Immature natural killer cell (primary cell): ENCODE results near the gene AUTS2. TPM values are rescaled to one million over a fixed set of nuclear protein-coding genes. Genes with fewer than 3 reads are reported as not detected.

Experiments used
- DNase-seq, 3 donors: peaks; one replicate each; pipeline ENCODE4 v3.0.0; 2022; ENCODE audit warnings: mixed read lengths in 1 of 3
- H3K27ac Mint-ChIP-seq, 6 donors: one replicate each; pipeline ENCODE4 v1.8.0; 2020; ENCODE audit warnings: mixed read lengths in 6 of 6, mild to moderate bottlenecking in 5 of 6, inconsistent platforms in 4 of 6, moderate library complexity in 3 of 6
- H3K27me3 Mint-ChIP-seq, 3 donors: one replicate each; pipeline ENCODE4 v1.8.0; 2020 to 2021; ENCODE audit warnings: low read depth in 3 of 3, mild to moderate bottlenecking in 3 of 3, mixed read lengths in 3 of 3, moderate library complexity in 3 of 3, inconsistent platforms in 1 of 3
- H3K36me3 Mint-ChIP-seq, 3 donors: one replicate each; pipeline ENCODE4 v1.8.0; 2020; ENCODE audit warnings: mixed read lengths in 3 of 3, inconsistent platforms in 2 of 3, mild to moderate bottlenecking in 2 of 3
- H3K4me1 Mint-ChIP-seq, 2 donors: one replicate each; pipeline ENCODE4 v1.8.0; 2020; ENCODE audit warnings: inconsistent platforms in 2 of 2, mild to moderate bottlenecking in 2 of 2, mixed read lengths in 2 of 2, moderate library complexity in 1 of 2
- H3K4me3 Mint-ChIP-seq, 5 donors: one replicate each; pipeline ENCODE4 v1.8.0; 2020; ENCODE audit warnings: mild to moderate bottlenecking in 5 of 5, mixed read lengths in 5 of 5, inconsistent platforms in 3 of 5, moderate library complexity in 3 of 5
- H3K9me3 Mint-ChIP-seq, 6 donors: one replicate each; pipeline ENCODE4 v1.8.0; 2020; ENCODE audit warnings: mild to moderate bottlenecking in 6 of 6, mixed read lengths in 6 of 6, inconsistent platforms in 4 of 6, moderate library complexity in 3 of 6
- polyA plus RNA-seq, 3 donors: library from polyadenylated mRNA; unstranded; fragments of 300-500 nt; fragmentation: Illumina TruSeq; gene quantifications; one replicate each; pipeline ENCODE4 v1.2.3, GENCODE V29; 2021

Gene AUTS2
- polyA plus RNA-seq, 3 donors from 2014 or later, result 1.9 to 17.6 (median 8.0) TPM

DNA sequence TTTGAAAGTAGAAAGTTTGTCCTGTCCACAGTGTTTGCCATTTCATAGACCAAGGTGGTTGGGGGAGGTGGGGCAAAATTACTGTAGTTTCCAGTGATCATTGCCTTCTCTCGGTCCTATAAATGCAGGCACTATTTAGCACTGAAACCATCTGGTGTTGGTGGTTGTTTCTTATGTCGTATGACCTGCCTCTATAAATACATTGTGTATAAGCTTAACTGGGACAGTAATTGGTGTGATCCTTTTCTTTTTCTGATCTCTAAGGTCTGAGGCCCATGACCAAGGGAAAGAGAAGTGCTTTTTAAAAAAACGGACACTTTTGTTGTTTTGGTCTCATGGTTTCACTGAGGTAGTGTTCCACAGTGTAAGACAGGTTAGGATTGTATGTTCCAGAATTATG lies 63.1 kb downstream of the AUTS2 start:
- Mint-ChIP-seq H3K27me3 (peaks cover 0 to 6% (median 4%) of the 10 kb centered on the region in 3 donors), H3K4me3 (no peak overlapping the region), H3K27ac (no peak overlapping the region), H3K4me1 (peaks cover 15 to 25% of the 10 kb centered on the region in 2 donors), H3K9me3 (no peaks in the 10 kb centered on the region), H3K36me3 (no peaks in the 10 kb centered on the region)
- DNase-seq, result no peak

DNA sequence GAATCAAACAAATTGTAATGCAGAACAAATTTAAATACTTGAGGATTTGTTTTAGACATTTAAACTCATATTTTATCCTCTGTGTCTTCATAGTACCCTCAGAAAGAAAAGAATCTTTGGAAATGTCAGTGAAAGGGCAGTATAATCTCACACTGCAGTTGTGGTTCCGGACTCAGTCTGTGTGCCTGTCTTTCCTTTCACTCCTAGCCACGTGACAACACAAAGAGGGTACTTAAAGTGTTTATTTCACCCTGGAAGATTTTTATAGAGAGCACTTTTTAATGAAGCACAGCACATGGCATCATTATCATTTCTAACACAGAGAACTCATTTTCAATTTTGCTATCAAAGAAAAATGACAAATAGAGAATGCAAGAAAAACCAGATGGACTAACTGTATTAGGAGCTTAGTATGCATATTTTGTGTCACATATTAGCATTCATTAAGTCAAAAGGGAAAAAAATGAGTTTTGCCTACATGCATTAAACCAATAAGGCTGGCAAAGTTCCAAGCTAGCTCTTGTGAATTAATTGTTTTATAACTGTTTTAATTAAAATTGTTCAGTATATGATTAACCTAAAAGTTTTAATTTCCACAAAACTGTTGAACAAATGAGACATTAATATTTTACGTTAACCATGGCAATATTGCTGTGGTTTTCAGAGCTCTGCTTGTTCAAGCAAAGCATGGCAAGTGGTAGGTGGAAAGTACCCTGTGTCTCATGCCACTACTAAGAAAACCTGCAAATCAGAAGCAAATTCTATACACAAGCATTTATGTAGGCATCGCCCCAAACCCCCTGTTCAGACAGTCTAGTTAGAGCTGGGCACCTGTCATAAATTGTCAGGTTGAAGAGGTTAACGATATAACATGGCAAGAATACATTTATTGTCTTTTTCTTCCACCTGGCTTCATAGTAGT lies 65.9 kb downstream of the AUTS2 start:
- Mint-ChIP-seq H3K9me3 (no peaks in the 10 kb centered on the region), H3K4me3 (no peak overlapping the region), H3K36me3 (no peaks in the 10 kb centered on the region), H3K4me1 (peaks cover 13 to 25% of the 10 kb centered on the region in 2 donors), H3K27ac (no peak overlapping the region), H3K27me3 (peaks cover 0 to 6% (median 4%) of the 10 kb centered on the region in 3 donors)
- DNase-seq, result no peak

DNA sequence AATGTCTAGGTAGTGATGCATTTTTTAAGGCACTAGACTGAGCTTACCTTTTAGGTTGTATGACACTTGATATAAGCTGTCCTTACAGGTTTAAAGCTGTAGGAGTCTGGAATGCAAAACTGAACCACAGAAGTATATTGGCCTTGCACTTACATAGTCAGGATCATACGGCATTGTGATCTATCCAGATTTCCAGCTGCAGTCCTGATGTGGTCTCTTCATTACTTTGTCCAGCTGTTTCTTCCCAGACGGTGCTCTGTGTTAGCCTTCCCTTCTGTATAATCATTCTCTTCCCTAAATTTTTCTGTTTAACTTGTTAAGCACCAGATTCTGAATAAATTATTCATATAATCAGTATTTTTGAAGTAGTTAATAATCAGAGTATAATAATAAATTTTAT lies 67.1 kb downstream of the AUTS2 start:
- Mint-ChIP-seq H3K9me3 (no peaks in the 10 kb centered on the region), H3K4me1 (peaks cover 13 to 25% of the 10 kb centered on the region in 2 donors), H3K36me3 (no peaks in the 10 kb centered on the region), H3K27me3 (peaks cover 0 to 6% (median 2%) of the 10 kb centered on the region in 3 donors), H3K27ac (no peak overlapping the region), H3K4me3 (no peak overlapping the region)
- no peak for DNase-seq

- Mint-ChIP-seq H3K4me3 (no peak overlapping the region), H3K36me3 (no peaks in the 10 kb centered on the region), H3K9me3 (no peaks in the 10 kb centered on the region), H3K27ac (no peak overlapping the region), H3K4me1 (peaks cover 13 to 20% of the 10 kb centered on the region in 2 donors), H3K27me3 (peaks cover 0 to 2% (median 0%) of the 10 kb centered on the region in 3 donors)
- DNase-seq, result no peak
Observed at GRCh38 chr7:69668339-69668870, 70.1 kb downstream of the AUTS2 start.

GRCh38 chr7:69670701-69671100 lies 72.4 kb downstream of the AUTS2 start:
- no peak for DNase-seq
- H3K27me3 Mint-ChIP-seq, result no peaks in the 10 kb centered on the region
- H3K4me1 Mint-ChIP-seq, result peaks cover 6 to 8% of the 10 kb centered on the region in 2 donors
- no peaks in the 10 kb centered on the region for H3K36me3 Mint-ChIP-seq
- no peak overlapping the region for H3K4me3 Mint-ChIP-seq
- H3K9me3 Mint-ChIP-seq, result no peaks in the 10 kb centered on the region
- no peak overlapping the region for H3K27ac Mint-ChIP-seq

DNA sequence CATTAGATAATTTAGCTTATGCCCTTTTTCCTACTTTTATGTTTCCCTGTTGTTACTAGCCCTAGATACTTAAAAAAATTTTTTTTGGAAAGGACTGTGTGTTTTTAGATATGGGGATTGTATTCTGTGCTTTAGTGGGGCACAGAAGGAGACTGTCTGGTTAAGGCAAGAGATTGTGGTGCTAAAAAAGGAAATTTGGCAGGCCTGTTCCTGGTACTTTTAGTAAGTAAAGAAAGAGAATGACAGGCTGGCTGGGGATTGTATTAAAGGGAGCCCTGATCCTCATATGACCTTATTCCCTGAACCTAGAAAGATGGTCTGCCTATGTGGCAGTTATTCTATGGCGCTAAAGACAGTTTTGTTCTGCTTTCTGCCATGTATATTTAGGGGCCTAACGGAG lies 74.8 kb downstream of the AUTS2 start:
- Mint-ChIP-seq H3K4me1 (peaks cover 10 to 17% of the 10 kb centered on the region in 2 donors), H3K9me3 (no peaks in the 10 kb centered on the region), H3K27ac (no peak overlapping the region), H3K4me3 (no peak overlapping the region), H3K36me3 (no peaks in the 10 kb centered on the region), H3K27me3 (no peaks in the 10 kb centered on the region)
- DNase-seq, result no peak

GRCh38 chr7:69674701-69675182 lies 76.5 kb downstream of the AUTS2 start:
- Mint-ChIP-seq H3K36me3 (no peaks in the 10 kb centered on the region), H3K27me3 (no peaks in the 10 kb centered on the region), H3K4me1 (peaks cover 10 to 26% of the 10 kb centered on the region in 2 donors), H3K4me3 (peak overlapping the region in 4 of 5 donors; percentile 0 to 2 (median 1)), H3K27ac (peak overlapping the region in 2 of 6 donors; percentile 4 to 80), H3K9me3 (no peaks in the 10 kb centered on the region)
- DNase-seq, result no peak

- H3K4me1 Mint-ChIP-seq, result peaks cover 10 to 26% of the 10 kb centered on the region in 2 donors
- H3K4me3 Mint-ChIP-seq, result no peak overlapping the region
- DNase-seq, result no peak
- no peak overlapping the region for H3K27ac Mint-ChIP-seq
- H3K36me3 Mint-ChIP-seq, result no peaks in the 10 kb centered on the region
- no peaks in the 10 kb centered on the region for H3K27me3 Mint-ChIP-seq
- no peaks in the 10 kb centered on the region for H3K9me3 Mint-ChIP-seq
Observed at GRCh38 chr7:69676247-69676646, 78.0 kb downstream of the AUTS2 start.

DNA sequence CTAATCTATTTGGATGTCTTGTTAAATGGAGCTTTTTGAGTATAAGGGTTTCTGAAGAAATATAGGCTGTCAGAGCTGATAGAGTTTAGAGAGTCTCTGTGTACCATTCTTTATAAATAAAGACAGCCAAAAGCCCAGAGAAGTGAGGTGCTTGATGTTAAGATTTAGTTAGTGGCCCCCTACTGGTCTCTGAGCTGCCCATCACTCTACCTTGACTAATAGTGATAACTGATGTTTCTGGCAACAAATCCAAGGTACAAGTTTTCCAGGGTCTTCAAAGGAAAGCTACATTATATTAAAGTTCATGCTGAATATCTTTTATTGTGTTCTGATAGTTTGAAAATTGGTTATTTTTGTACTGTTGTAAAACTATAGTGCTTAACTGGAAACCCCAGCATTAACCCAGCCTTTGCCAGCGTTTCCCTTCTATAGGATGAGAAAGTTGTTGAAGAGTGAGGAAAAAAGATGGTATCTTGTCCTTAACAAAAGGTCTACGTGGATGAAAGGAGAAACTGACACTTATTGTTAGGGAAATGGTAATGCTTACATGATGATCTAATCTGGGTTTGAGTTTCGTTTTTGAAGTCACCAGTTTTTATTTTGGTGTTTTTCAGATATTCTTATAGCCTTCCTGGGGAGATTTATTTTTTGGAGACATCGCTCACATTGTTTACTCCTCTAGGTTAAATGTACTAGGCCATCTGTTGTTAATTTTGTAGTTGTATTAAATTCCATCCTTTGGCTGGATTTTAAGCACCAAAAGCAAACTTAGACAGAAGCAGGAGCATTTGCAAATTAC lies 79.0 kb downstream of the AUTS2 start:
- H3K27ac Mint-ChIP-seq, result peak overlapping the region in 1 of 6 donors; percentile 47
- H3K4me1 Mint-ChIP-seq, result peaks cover 11 to 26% of the 10 kb centered on the region in 2 donors

GRCh38 chr7:69677881-69678493 lies 79.7 kb downstream of the AUTS2 start:
- no peaks in the 10 kb centered on the region for H3K27me3 Mint-ChIP-seq
- DNase-seq, result no peak
- peaks cover 11 to 26% of the 10 kb centered on the region in 2 donors for H3K4me1 Mint-ChIP-seq
- H3K27ac Mint-ChIP-seq, result no peak overlapping the region
- no peaks in the 10 kb centered on the region for H3K9me3 Mint-ChIP-seq
- no peaks in the 10 kb centered on the region for H3K36me3 Mint-ChIP-seq
- H3K4me3 Mint-ChIP-seq, result peak overlapping the region in 1 of 5 donors; percentile 15

More for the DNA sequence above, 79.0 kb downstream of the AUTS2 start:
- H3K9me3 Mint-ChIP-seq, result no peaks in the 10 kb centered on the region
- no peak for DNase-seq
- no peaks in the 10 kb centered on the region for H3K27me3 Mint-ChIP-seq
- H3K36me3 Mint-ChIP-seq, result no peaks in the 10 kb centered on the region
- peak overlapping the region in 1 of 5 donors; percentile 3 for H3K4me3 Mint-ChIP-seq

DNA sequence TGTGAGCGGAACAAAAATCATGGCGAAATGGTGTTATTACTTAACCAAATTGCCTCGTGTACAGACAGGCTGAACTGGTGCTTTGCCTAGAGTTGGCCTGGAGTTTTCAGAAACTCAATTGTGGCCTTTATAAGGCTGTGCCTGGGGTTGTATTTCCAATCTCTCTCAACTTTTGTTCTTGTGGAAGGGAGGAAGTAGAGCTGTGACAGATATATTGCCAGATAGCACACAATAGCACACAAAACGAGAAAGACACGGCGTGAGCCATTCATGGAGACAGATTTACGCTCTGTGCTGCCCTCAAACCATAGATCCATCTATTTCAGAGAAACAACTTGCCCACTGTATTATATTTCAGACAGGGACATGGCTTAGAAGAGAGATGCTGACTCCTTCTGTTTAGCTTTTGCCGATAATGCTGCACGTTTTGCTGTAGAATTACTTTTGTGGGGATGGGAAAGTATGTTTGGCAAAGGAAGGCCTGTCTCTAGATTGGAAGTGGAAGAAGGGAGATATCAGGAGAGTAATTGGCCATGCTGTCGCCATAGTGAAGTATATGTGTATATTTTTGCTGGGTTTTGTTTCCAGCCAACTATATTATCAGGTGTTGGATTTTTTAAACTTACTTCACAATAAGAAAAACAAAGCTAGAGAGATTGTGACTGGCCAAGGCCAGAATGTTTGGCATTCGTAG lies 80.4 kb downstream of the AUTS2 start:
- Mint-ChIP-seq H3K4me1 (peaks cover 11 to 27% of the 10 kb centered on the region in 2 donors), H3K4me3 (peak overlapping the region in 1 of 5 donors; percentile 0)
- DNase-seq, result no peak

GRCh38 chr7:69681181-69681580 lies 82.9 kb downstream of the AUTS2 start:
- Mint-ChIP-seq H3K4me1 (peaks cover 26 to 44% of the 10 kb centered on the region in 2 donors), H3K36me3 (no peaks in the 10 kb centered on the region), H3K4me3 (no peak overlapping the region), H3K9me3 (no peaks in the 10 kb centered on the region), H3K27ac (no peak overlapping the region), H3K27me3 (peaks cover 0 to 3% (median 0%) of the 10 kb centered on the region in 3 donors)
- DNase-seq, result no peak

More for the DNA sequence above, 80.4 kb downstream of the AUTS2 start:
- no peaks in the 10 kb centered on the region for H3K9me3 Mint-ChIP-seq
- peak overlapping the region in 1 of 6 donors; percentile 2 for H3K27ac Mint-ChIP-seq
- no peaks in the 10 kb centered on the region for H3K27me3 Mint-ChIP-seq
- H3K36me3 Mint-ChIP-seq, result no peaks in the 10 kb centered on the region

GRCh38 chr7:69682518-69682917 lies 84.2 kb downstream of the AUTS2 start:
- Mint-ChIP-seq H3K4me3 (no peak overlapping the region), H3K9me3 (no peaks in the 10 kb centered on the region), H3K27me3 (peaks cover 0 to 3% (median 0%) of the 10 kb centered on the region in 3 donors), H3K4me1 (peaks cover 25 to 47% of the 10 kb centered on the region in 2 donors), H3K27ac (no peak overlapping the region), H3K36me3 (no peaks in the 10 kb centered on the region)
- no peak for DNase-seq
